Motor neuron (in vitro differentiated cells): Measurements from ENCODE around the gene AHCYL1. TPM values are rescaled to one million over a fixed set of nuclear protein-coding genes. Genes with fewer than 3 reads are reported as not detected.

Experiments used
- ATAC-seq, 8 experiments: fragments of 200-7000 bp; cut with Tn5 transposase; replicated peaks in 6 of 8; 2 replicates each; pipeline ENCODE4 v1.8.0; 2021; ENCODE audit warnings: mild to moderate bottlenecking in 8 of 8, moderate library complexity in 8 of 8
- H3K27ac ChIP-seq, 2 donors: fragments of 250-450 bp; sonication (Bioruptor Pico); 2 replicates each; pipeline ENCODE4 v1.9.0; 2021; ENCODE audit warnings: antibody characterized with exemption in 2 of 2, mild to moderate bottlenecking in 2 of 2, moderate library complexity in 1 of 2
- H3K4me1 ChIP-seq, 2 donors: fragments of 250-450 bp; sonication (Bioruptor Pico); replicated peaks in 1 of 2; 2 replicates each; pipeline ENCODE4 v1.6.1; 2021; ENCODE audit warnings: antibody characterized with exemption in 2 of 2, mild to moderate bottlenecking in 2 of 2, moderate library complexity in 1 of 2
- H3K4me3 ChIP-seq, 5 donors: fragments of 250-450 bp; sonication (Bioruptor Pico); 2 replicates each; pipeline ENCODE4 v1.9.0; 2021; ENCODE audit warnings: antibody characterized with exemption in 5 of 5, mild to moderate bottlenecking in 5 of 5, moderate library complexity in 4 of 5
- WGBS, 10 experiments: fragments of 450-650 bp; shearing (Covaris generic); methylation state at CpG; one replicate each; pipeline ENCODE4 v1.0.0; 2022; 5-methylcytosine and 5-hydroxymethylcytosine counted together
- in situ Hi-C, 9 experiments: fragments of 400-800 bp; cut with MboI; loops; one replicate each; pipeline ENCODE4 v1.15.0; 2021; ENCODE audit warnings: low sequenced_read_pairs in 9 of 9, low pct_unique_long_range_greater_than_20kb in 2 of 9; ENCODE audit not compliant: unreplicated experiment in 9 of 9
- total RNA-seq, 8 experiments: library from RNA; unstranded; fragments of 300-600 nt; gene quantifications; 2 replicates each; pipeline versions ENCODE4 v1.2.3 to v1.2.4, GENCODE V29; 2022

AHCYL1 gene
- total RNA-seq, 8 experiments from 2014 or later = 33.7 to 96.8 (median 56.7) TPM

DNA sequence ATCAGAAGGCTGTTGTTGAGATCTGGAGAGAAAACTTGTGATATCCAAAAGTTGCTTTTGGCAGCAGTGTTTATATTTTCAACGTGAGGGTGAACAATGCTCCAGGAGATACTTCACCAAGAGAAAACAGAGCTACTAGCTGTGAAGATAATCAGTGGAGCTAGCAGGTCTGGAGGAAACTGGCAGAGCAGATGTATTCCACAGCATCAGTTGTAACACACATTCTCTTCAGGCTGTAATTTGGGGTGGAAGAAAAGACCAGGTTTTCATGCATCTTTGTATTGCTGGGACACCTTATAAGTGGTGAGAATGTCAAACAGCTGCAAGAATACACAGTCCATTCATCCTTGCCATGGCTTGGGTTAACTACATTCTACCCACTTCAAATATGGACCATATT lies 22.0 kb downstream of the AHCYL1 start:
- H3K27ac ChIP-seq = no peak overlapping the region
- 17 to 88% (median 50%) methylated on average over 1 of the region's 1 CpG; no CpG with 5 or more reads in 3 of the 10 experiments for WGBS, 10 experiments
- no peak for ATAC-seq
- H3K4me1 ChIP-seq = peaks cover 4 to 13% of the 10 kb centered on the region in 2 donors
- in situ Hi-C loops = no loop called here
- no peak overlapping the region for H3K4me3 ChIP-seq

DNA sequence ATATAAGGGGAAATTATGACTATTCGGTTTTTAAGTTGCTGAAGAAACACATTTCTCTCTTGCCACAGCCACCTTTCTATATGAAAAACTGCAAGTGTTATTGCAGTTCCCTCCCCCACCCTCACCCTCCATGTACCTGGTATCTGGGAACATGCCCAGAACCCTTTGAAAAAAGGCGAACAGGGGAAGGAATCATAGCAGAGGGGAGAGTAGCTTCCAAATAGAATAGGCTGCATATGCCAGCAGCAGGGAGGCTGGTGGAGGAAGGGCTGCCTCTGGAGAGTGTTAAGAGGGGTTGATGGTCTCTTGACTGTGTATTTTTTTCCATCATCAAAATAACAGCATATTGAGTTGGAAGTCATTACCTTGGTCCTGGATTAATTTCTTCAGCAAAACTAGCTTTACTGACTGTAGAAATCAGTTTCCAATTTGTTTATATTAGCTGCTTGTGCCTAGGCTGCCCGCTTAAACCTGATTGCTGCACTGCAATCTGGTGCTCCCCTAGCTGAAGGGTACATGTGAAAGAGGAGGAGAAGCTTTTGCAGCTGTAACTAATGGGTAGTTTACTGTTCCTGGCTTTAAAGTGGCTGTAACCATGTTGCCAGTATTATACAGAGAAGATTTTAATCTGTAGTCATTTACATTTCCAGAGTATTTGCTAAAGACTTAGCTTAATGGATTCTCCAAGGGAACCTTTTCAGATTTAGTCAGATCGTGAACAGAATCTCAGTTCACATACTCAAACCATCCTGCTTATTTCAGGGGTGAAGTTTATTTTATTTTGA lies 22.7 kb downstream of the AHCYL1 start:
- H3K27ac ChIP-seq = no peak overlapping the region
- peak in 3 of 8 experiments; percentile 27 to 78 (median 75) for ATAC-seq
- peaks cover 4 to 13% of the 10 kb centered on the region in 2 donors for H3K4me1 ChIP-seq
- no peak overlapping the region for H3K4me3 ChIP-seq
- in situ Hi-C loops = no loop called here
- WGBS, 10 experiments = 46 to 100% (median 79%) methylated on average over 1 to 4 of the region's 4 CpGs

DNA sequence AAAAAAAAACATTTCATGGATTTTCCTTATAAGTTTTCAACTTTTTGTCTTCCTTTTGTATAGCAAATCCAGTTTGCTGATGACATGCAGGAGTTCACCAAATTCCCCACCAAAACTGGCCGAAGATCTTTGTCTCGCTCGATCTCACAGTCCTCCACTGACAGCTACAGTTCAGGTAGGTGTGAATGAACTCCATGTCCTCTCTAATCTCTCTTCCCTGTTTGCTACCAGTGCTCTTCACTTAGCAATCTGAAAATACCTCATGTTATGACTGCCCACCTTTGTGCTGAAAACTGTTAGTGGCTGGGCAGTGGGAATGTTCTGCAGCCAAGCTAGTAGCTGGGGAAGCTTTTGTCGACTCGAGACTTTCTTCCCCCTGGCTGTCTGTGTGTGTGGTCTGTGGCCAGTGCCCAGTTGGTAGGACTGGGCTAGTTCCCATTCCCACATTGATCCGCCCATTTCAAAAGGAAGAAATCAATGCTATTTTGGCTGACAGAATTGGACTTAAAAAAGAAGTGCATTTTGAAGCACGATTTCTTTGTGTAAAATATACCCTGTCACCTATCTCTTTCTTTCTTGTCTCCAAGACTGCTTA lies 24.5 kb downstream of the AHCYL1 start:
- no peak overlapping the region for H3K27ac ChIP-seq
- in situ Hi-C loops = no loop called here
- ATAC-seq = no peak

DNA sequence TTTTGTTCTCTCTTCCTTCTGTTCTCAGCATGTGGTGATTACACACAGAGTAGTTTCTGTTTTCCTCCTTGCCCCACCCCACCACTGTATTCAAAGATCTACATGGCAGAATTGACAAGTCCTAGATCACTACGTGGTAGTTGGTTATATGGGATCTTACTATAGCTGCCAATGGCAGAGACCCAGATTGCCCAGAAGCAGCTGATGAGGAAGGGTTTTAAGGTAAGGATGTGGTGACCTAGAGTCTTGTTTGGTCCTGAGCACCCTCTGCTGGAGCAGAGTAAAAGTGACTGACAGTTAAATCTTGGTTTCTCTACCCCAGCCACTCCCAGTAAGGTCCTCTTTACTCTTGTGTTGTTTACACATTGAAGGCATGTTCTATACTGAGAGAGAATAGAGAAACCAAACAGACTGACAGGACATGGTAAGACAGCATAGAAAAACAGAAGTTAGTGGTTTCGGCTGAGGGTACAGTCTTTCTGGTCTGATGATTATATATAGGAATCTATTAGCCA lies 27.0 kb downstream of the AHCYL1 start:
- WGBS, 10 experiments = 17 to 100% (median 72%) methylated on average over 1 to 2 of the region's 2 CpGs; no CpG with 5 or more reads in 1 of the 10 experiments
- Histone ChIP-seq H3K4me3 (no peak overlapping the region), H3K4me1 (no peaks in the 10 kb centered on the region), H3K27ac (no peak overlapping the region)
- peak in 5 of 8 experiments; percentile 15 to 95 (median 77) for ATAC-seq
- in situ Hi-C loops = no loop called here

More for the DNA sequence above, 24.5 kb downstream of the AHCYL1 start:
- H3K4me1 ChIP-seq = peaks cover 1 to 5% of the 10 kb centered on the region in 2 donors
- WGBS, 10 experiments = 76 to 100% (median 93%) methylated on average over 2 to 7 of the region's 7 CpGs
- H3K4me3 ChIP-seq = no peak overlapping the region

DNA sequence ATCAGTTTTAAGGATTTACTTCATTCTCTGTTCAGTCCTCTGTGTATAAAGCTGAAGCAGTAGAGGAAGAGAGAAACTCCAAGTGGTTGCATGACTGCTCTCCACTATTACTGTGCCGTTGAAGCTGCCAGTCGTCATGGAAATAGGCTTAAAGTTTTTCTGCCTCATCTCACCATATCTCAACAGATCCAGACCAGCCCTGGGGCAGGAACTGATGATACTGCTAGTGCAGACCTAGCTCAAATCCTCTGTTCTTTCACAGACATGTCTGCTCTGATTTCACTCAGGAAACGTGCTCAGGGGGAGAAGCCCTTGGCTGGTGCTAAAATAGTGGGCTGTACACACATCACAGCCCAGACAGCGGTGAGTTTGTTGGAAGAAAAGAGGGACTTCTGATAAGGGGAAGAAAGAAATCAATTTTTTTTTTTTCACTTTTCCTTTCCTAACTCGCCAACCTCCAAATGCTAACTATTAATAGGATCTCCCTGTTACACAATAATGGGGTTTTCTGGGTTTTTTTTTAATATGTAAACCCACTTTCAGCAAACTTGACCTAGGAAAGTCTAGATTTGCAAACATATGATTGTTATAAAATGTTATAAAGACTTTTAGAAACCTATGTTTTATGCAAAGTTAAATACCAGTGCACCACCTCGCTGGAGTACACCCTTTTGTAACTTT lies 27.7 kb downstream of the AHCYL1 start:
- H3K4me1 ChIP-seq = no peaks in the 10 kb centered on the region
- no peak overlapping the region for H3K4me3 ChIP-seq
- WGBS, 10 experiments = 80 to 100% (median 92%) methylated on average over 1 to 6 of the region's 6 CpGs
- in situ Hi-C loops = no loop called here
- no peak overlapping the region for H3K27ac ChIP-seq
- no peak for ATAC-seq

DNA sequence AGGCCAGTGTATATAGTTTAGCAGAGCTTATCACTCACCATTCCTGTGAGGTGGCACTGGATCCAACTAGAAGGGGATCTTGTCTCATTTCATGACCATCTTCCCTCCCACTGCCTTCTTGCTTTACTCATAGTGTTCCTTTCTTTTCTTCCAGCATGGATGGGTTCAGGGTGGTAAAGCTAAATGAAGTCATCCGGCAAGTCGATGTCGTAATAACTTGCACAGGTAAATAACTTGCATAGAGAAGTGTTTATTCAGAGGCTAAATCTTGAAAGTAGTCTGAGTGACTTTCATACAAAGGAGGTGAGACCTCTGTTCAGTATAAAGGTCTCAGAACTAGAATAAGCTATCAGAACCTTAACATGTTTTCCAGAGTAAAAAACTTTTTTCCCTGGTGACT lies 33.2 kb downstream of the AHCYL1 start:
- ATAC-seq = no peak
- WGBS, 10 experiments = 76 to 100% (median 97%) methylated on average over 3 of the region's 3 CpGs; no CpG with 5 or more reads in 1 of the 10 experiments
- in situ Hi-C loops = no loop called here
- H3K4me1 ChIP-seq = no peaks in the 10 kb centered on the region
- no peak overlapping the region for H3K27ac ChIP-seq
- H3K4me3 ChIP-seq = no peak overlapping the region

DNA sequence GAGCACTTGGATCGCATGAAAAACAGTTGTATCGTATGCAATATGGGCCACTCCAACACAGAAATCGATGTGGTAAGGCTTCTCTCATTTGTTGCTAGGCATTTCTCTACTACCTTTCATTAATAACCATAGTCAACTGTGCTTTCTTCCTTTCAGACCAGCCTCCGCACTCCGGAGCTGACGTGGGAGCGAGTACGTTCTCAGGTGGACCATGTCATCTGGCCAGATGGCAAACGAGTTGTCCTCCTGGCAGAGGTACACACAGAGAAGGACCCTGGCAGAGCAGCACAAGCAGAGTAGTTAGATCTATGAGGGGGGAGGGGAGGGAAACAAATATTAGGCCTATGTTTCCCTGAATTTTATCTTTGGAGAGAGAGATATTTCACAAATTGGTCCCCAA lies 33.8 kb downstream of the AHCYL1 start:
- Histone ChIP-seq H3K4me3 (no peak overlapping the region), H3K27ac (no peak overlapping the region), H3K4me1 (no peaks in the 10 kb centered on the region)
- WGBS, 10 experiments = 60 to 100% (median 96%) methylated on average over 1 to 9 of the region's 9 CpGs
- ATAC-seq = no peak
- in situ Hi-C loops = no loop called here

DNA sequence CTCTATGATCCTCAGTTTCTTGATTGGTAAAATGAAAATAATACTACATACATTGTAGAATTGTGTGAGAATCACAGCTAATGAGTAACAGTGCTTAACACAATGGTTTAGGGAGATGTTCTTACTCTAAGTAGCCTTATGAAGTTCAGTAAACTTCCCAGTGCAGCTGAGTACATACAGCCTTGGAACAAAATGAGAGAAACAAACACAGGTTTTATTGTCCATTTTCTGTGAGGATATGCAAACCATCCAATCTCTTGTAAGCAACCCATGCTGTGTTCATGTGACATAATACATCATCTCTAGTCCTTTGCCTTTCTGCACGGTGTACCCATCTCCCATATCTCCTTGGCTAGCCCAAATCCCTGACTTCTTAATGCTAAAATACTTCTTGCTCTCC lies 35.2 kb downstream of the AHCYL1 start:
- H3K4me1 ChIP-seq = no peaks in the 10 kb centered on the region
- 60 to 100% (median 94%) methylated on average over 1 of the region's 1 CpG; no CpG with 5 or more reads in 2 of the 10 experiments for whole genome bisulfite sequencing, 10 experiments
- no peak overlapping the region for H3K27ac ChIP-seq
- in situ Hi-C loops = no loop called here
- H3K4me3 ChIP-seq = no peak overlapping the region
- peak in 2 of 8 experiments; percentile 33 to 93 for ATAC-seq

DNA sequence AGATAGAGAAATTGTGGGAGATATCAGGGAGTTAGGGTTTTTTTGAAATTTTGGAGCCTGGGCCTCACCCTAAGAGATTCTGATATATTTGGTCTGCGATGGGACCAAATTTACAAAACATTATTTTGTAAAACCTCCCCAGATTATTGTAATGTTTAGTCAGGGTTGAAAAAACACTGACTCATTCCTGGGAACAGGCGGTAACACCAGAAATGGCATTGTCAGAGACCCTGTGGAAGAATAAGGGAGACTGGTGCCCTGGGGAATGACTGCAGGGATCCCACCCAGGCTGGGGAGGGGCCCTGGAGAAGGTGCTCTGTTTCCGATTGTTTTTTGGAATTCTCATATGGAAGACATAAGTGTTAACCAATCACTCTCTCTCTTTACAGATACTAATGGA lies 36.7 kb downstream of the AHCYL1 start:
- WGBS, 10 experiments = 75 to 100% (median 93%) methylated on average over 1 to 3 of the region's 3 CpGs; no CpG with 5 or more reads in 1 of the 10 experiments

DNA sequence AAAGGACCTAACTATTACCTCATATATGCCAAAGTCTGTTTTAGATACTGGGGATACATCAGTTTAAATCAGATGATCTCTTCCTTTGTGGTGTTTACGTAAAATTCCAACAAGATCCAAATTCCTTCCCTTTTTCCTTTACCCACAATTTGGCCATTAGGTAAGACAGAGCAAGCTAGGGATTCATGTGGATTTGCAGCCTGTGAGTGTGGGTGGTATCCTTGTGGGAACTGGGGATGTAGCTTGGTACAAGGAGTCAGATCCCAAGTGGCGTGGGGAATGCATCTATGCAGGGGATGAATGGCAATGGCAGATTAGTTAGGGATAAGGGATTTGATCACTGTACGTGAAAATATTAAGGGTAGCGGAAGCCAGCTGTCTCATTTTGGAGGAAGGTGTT lies 40.0 kb downstream of the AHCYL1 start:
- in situ Hi-C loops = loop anchor here in 3 of 9 experiments (25.0 kb wide), 2 partner anchors 313 to 438 kb away; partner anchors contain the start of genes PROK1 (in 2 of the 3) and RBM15 (in 1 of the 3)
- WGBS, 10 experiments = 85 to 100% (median 96%) methylated on average over 2 to 4 of the region's 4 CpGs; no CpG with 5 or more reads in 2 of the 10 experiments
- Histone ChIP-seq H3K27ac (no peak overlapping the region), H3K4me3 (no peak overlapping the region), H3K4me1 (peaks cover under 1% of the 10 kb centered on the region in 2 donors)
- no peak for ATAC-seq

More for the DNA sequence above, 36.7 kb downstream of the AHCYL1 start:
- no peak for ATAC-seq
- Histone ChIP-seq H3K4me3 (no peak overlapping the region), H3K4me1 (no peaks in the 10 kb centered on the region), H3K27ac (no peak overlapping the region)
- in situ Hi-C loops = no loop called here

DNA sequence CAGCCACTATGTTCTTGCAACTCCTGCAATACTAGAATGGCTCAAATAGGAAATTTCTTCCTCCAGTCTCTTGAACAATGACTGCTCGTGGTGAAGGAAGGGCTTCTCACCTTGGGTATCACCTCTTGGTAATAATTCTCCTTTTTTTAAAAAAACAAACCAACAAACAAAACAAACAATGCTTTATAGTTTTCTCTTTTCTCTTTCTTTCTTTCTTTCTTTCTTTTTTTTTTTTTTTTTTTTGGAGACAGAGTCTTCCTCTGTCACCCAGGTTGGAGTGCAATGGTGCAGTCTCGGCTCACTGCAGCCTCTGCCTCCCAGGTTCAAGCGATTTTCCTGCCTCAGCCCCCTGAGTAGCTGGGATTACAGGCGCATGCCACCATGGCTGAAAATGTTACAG lies 46.1 kb downstream of the AHCYL1 start:
- in situ Hi-C loops = loop anchor here in 3 of 9 experiments (25.0 kb wide), 2 partner anchors 307 to 432 kb away; partner anchors contain the start of genes PROK1 (in 2 of the 3) and RBM15 (in 1 of the 3)
- peak in 2 of 8 experiments; percentile 1 to 2 for ATAC-seq
- peak overlapping the region in 3 of 5 donors; percentile 5 to 10 (median 7) for H3K4me3 ChIP-seq

DNA sequence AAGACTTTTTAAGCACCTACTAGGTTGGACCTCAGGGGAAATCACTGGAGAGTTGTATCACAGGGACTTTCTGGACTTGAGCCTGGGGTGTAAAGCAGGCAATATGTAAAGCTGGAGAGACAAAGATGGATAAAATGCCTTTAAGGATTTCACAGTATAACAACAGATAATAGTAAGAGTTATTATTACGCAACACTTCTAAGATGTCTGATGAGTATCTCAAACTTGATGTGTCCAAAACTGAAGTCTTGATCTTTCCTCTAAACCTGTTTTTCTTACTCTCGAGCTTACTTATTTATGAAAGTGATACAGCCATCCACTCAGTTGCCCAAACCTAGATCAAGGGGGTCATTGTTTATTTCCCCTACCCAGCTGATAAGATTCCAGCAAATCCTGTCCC lies 47.8 kb downstream of the AHCYL1 start:
- 70 to 100% (median 92%) methylated on average over 1 to 2 of the region's 2 CpGs; no CpG with 5 or more reads in 1 of the 10 experiments for WGBS, 10 experiments
- in situ Hi-C loops = loop anchor here in 3 of 9 experiments (25.0 kb wide), 2 partner anchors 305 to 430 kb away; partner anchors contain the start of genes PROK1 (in 2 of the 3) and RBM15 (in 1 of the 3)
- no peak for ATAC-seq

More for the DNA sequence above, 46.1 kb downstream of the AHCYL1 start:
- WGBS, 10 experiments = 28 to 93% (median 53%) methylated on average over 1 to 4 of the region's 4 CpGs; no CpG with 5 or more reads in 1 of the 10 experiments
- Histone ChIP-seq H3K27ac (peak overlapping the region; percentile 68 to 73), H3K4me1 (peaks cover 20 to 31% of the 10 kb centered on the region in 2 donors)

More for the DNA sequence above, 47.8 kb downstream of the AHCYL1 start:
- H3K4me1 ChIP-seq = peaks cover 26 to 38% of the 10 kb centered on the region in 2 donors
- no peak overlapping the region for H3K4me3 ChIP-seq
- no peak overlapping the region for H3K27ac ChIP-seq
